IMR-90 (cell line): ENCODE data around the gene ASIC2.

Experiments used
- BHLHE40 ChIP-seq: fragments of 150-350 bp; IDR thresholded peaks from 2 replicates; pipeline ENCODE4 v1.6.1; 2016; ENCODE audit warnings: mild to moderate bottlenecking, low read depth, low read length
- CEBPB ChIP-seq: IDR thresholded peaks from 2 replicates; pipeline ENCODE4 v1.6.1; 2012; ENCODE audit warnings: low read depth, low read length, improper control_type of control experiment
- FOS ChIP-seq: fragments of 150-350 bp; IDR thresholded peaks from 2 replicates; pipeline ENCODE4 v1.6.1; 2016; ENCODE audit warnings: low read depth, low read length
- MAFK ChIP-seq: IDR thresholded peaks from 2 replicates; pipeline ENCODE4 v1.6.1; 2012; ENCODE audit warnings: low read depth, low read length, improper control_type of control experiment
- MAZ ChIP-seq: IDR thresholded peaks from 2 replicates; pipeline ENCODE4 v1.6.1; 2012; ENCODE audit warnings: low read depth, mild to moderate bottlenecking, low read length, improper control_type of control experiment, moderate library complexity, borderline replicate concordance
- MXI1 ChIP-seq: IDR thresholded peaks from 2 replicates; pipeline ENCODE4 v1.6.1; 2012; ENCODE audit warnings: low read depth, mild to moderate bottlenecking, low read length, moderate library complexity, borderline replicate concordance
- POLR2A ChIP-seq: IDR thresholded peaks from 2 replicates; pipeline ENCODE4 v1.6.1; 2012; ENCODE audit warnings: mild to moderate bottlenecking, low read depth, low read length
- RAD21 ChIP-seq: IDR thresholded peaks from 2 replicates; pipeline ENCODE4 v1.6.1; 2012; ENCODE audit warnings: low read length, improper control_type of control experiment
- RCOR1 ChIP-seq: IDR thresholded peaks from 2 replicates; pipeline ENCODE4 v1.6.1; 2012; ENCODE audit warnings: mild to moderate bottlenecking, low read length, improper control_type of control experiment; ENCODE audit not compliant: insufficient replicate concordance
- RFX5 ChIP-seq: IDR thresholded peaks from 2 replicates; pipeline ENCODE4 v1.8.0; 2012; ENCODE audit warnings: low read depth, mild to moderate bottlenecking, low read length, moderate library complexity
- USF2 ChIP-seq: fragments of 150-350 bp; IDR thresholded peaks from 2 replicates; pipeline ENCODE4 v1.6.1; 2017; ENCODE audit warnings: mild to moderate bottlenecking, antibody characterized with exemption, low read length, low read depth
- TF ChIP-seq, protein P1 (sequence below): conservative IDR thresholded peaks from 2 replicates; pipeline ENCODE4 v1.5.1; 2012; ENCODE audit warnings: mild to moderate bottlenecking, low read depth, low read length, improper control_type of control experiment

GRCh38 chr17:33106525-33107165 lies 186.4 kb downstream of the ASIC2 start:
- TF ChIP-seq RAD21 = no peak
- TF ChIP-seq MAFK = no peak
- no peak for TF ChIP-seq POLR2A
- TF ChIP-seq, protein P1, sequence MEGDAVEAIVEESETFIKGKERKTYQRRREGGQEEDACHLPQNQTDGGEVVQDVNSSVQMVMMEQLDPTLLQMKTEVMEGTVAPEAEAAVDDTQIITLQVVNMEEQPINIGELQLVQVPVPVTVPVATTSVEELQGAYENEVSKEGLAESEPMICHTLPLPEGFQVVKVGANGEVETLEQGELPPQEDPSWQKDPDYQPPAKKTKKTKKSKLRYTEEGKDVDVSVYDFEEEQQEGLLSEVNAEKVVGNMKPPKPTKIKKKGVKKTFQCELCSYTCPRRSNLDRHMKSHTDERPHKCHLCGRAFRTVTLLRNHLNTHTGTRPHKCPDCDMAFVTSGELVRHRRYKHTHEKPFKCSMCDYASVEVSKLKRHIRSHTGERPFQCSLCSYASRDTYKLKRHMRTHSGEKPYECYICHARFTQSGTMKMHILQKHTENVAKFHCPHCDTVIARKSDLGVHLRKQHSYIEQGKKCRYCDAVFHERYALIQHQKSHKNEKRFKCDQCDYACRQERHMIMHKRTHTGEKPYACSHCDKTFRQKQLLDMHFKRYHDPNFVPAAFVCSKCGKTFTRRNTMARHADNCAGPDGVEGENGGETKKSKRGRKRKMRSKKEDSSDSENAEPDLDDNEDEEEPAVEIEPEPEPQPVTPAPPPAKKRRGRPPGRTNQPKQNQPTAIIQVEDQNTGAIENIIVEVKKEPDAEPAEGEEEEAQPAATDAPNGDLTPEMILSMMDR = no peak
- TF ChIP-seq MXI1 = no peak
- TF ChIP-seq USF2 = peak; percentile 65; the same call in 1 of the 2 replicates
- TF ChIP-seq RCOR1 = no peak
- TF ChIP-seq FOS = no peak
- no peak for TF ChIP-seq BHLHE40
- TF ChIP-seq CEBPB = no peak
- no peak for TF ChIP-seq RFX5
- no peak for TF ChIP-seq MAZ
